HepG2 (cell line): ENCODE data around the gene POFUT2.

ENCODE experiments used
- EZH2 ChIP-seq: conservative IDR thresholded peaks from 2 replicates; pipeline ENCODE4 v1.6.1; 2012; ENCODE audit warnings: mild to moderate bottlenecking, low read depth, low read length, moderate library complexity
- JUNB ChIP-seq: sonication (generic); formaldehyde crosslinking; IDR thresholded peaks from 2 replicates; pipeline ENCODE4 v1.8.0; 2022; ENCODE audit warnings: missing genetic modification reagents, mild to moderate bottlenecking, borderline replicate concordance
- MED1 ChIP-seq: sonication (generic); formaldehyde crosslinking; IDR thresholded peaks from 2 replicates; pipeline ENCODE4 v1.4.0; 2020; ENCODE audit warnings: missing genetic modification reagents
- ZBTB21 ChIP-seq: sonication (generic); formaldehyde crosslinking; IDR thresholded peaks from 2 replicates; pipeline ENCODE4 v1.4.0; 2020; ENCODE audit warnings: missing genetic modification reagents
- ZNF232 ChIP-seq: sonication (generic); formaldehyde crosslinking; IDR thresholded peaks from 2 replicates; pipeline ENCODE4 v1.4.0; 2020; ENCODE audit warnings: missing genetic modification reagents, borderline replicate concordance
- ZNF660 ChIP-seq: sonication (generic); formaldehyde crosslinking; IDR thresholded peaks from 2 replicates; pipeline ENCODE4 v1.5.1; 2020; ENCODE audit warnings: mild to moderate bottlenecking, low read depth, missing genetic modification reagents, borderline replicate concordance
- TF ChIP-seq, protein P1 (sequence below): sonication (generic); formaldehyde crosslinking; IDR thresholded peaks from 2 replicates; pipeline ENCODE4 v1.5.1; 2020; ENCODE audit warnings: mild to moderate bottlenecking, missing genetic modification reagents
- TF ChIP-seq, protein P2 (sequence below): sonication (generic); formaldehyde crosslinking; IDR thresholded peaks from 2 replicates; pipeline ENCODE4 v1.5.1; 2020; ENCODE audit warnings: mild to moderate bottlenecking, missing genetic modification reagents, moderate library complexity

DNA sequence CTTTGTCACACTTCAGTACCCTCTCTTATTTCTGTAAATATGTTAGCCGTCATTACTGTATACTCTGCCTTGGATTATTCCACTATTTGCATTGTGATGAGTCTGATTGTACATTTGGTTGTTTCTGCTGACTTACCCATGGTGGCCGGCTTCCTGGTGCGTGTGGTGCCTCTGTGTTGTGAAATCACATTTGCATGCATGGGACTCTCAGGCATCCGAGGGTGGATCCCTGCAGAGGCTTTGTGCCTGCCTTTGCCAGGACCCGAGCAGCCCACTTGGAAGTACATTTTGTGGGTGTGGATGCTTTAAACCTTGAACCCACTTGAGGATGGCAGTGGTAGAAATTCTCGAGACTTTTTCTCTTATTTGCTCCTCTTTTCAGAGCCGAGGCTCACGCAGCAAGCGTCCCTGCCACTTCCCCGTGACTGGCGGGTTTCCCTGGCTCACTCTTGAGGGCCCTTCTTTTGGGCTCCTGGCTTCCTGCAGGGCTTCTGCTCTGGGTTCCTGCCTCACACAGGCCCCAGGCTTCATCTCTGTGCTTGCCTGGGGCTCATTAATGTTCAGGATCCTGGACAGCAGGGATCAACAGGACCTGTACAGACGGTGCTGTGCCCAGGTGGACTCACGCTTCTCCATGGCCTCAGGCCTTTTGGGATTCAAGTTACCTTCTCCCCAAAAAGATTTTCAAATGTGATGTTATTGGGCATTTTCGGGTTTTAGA, 36.6 kb downstream of the POFUT2 start:
- TF ChIP-seq MED1 (CRISPR knock-in tag) = no peak
- TF ChIP-seq JUNB (CRISPR knock-in tag) = no peak
- TF ChIP-seq, protein P1, sequence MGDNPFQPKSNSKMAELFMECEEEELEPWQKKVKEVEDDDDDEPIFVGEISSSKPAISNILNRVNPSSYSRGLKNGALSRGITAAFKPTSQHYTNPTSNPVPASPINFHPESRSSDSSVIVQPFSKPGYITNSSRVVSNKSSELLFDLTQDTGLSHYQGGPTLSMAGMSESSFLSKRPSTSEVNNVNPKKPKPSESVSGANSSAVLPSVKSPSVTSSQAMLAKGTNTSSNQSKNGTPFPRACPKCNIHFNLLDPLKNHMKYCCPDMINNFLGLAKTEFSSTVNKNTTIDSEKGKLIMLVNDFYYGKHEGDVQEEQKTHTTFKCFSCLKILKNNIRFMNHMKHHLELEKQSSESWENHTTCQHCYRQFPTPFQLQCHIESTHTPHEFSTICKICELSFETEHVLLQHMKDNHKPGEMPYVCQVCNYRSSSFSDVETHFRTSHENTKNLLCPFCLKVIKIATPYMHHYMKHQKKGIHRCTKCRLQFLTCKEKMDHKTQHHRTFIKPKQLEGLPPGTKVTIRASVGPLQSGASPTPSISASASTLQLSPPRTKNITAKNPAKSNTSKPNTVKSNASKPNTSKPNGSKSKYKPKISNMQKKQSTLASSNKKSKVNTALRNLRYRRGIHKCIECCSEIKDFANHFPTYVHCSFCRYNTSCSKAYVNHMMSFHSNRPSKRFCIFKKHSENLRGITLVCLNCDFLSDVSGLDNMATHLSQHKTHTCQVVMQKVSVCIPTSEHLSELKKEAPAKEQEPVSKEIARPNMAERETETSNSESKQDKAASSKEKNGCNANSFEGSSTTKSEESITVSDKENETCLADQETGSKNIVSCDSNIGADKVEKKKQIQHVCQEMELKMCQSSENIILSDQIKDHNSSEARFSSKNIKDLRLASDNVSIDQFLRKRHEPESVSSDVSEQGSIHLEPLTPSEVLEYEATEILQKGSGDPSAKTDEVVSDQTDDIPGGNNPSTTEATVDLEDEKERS (CRISPR knock-in tag) = no peak
- no peak for TF ChIP-seq EZH2
- TF ChIP-seq, protein P2, sequence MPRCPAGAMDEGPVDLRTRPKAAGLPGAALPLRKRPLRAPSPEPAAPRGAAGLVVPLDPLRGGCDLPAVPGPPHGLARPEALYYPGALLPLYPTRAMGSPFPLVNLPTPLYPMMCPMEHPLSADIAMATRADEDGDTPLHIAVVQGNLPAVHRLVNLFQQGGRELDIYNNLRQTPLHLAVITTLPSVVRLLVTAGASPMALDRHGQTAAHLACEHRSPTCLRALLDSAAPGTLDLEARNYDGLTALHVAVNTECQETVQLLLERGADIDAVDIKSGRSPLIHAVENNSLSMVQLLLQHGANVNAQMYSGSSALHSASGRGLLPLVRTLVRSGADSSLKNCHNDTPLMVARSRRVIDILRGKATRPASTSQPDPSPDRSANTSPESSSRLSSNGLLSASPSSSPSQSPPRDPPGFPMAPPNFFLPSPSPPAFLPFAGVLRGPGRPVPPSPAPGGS = no peak
- no peak for TF ChIP-seq ZBTB21
- no peak for TF ChIP-seq ZNF660 (CRISPR knock-in tag)
- TF ChIP-seq ZNF232 (CRISPR knock-in tag) = no peak
